Measurements from ENCODE around the gene RHO.

DNA sequence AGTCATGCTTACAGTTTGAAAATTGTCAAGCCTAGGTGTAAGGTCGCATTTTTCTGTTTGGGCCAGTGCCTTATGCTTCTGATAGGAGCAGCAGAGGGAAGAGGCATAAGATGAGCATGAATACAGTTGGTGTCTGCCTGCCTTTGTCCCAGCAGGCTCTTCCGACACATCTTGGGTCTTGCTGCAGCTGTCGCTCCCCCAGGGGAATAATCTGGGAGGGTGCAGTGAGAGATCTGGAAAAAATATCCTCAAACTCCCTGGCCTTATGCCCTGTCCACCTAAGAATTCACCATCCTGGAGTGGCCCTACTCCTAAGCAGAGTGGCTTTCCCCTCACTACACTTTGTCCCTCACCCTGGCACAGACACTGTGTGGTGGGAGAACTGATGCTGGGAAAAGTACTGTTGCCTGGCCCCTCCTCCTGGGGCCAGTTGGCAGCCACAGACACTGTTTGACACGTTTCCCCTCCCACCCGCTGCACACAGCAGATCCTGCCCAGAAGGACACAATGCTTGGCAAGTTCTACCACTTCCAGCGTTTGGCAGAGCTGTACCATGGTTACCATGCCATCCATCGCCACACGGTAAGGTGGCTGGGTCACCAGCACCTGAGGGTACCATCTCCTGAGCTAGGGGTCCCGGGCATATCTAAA, 21.1 kb upstream of the RHO start:
- TF ChIP-seq, protein P1, sequence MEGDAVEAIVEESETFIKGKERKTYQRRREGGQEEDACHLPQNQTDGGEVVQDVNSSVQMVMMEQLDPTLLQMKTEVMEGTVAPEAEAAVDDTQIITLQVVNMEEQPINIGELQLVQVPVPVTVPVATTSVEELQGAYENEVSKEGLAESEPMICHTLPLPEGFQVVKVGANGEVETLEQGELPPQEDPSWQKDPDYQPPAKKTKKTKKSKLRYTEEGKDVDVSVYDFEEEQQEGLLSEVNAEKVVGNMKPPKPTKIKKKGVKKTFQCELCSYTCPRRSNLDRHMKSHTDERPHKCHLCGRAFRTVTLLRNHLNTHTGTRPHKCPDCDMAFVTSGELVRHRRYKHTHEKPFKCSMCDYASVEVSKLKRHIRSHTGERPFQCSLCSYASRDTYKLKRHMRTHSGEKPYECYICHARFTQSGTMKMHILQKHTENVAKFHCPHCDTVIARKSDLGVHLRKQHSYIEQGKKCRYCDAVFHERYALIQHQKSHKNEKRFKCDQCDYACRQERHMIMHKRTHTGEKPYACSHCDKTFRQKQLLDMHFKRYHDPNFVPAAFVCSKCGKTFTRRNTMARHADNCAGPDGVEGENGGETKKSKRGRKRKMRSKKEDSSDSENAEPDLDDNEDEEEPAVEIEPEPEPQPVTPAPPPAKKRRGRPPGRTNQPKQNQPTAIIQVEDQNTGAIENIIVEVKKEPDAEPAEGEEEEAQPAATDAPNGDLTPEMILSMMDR (IDR thresholded peaks at IDR 0.05), result no peak
- TF ChIP-seq POLR2A (IDR thresholded peaks at IDR 0.05), result no peak

All from gastroesophageal sphincter (tissue), 3 donors.